GM18858 (cell line): ENCODE measurements around the gene TM7SF2.
"Not testable (repeated sequence)": the region's sequence is repeated elsewhere in the genome, so short reads cannot be mapped to it uniquely, and the experiment has no call there.

Source experiments
- ATAC-seq: cut with Tn5 transposase; IDR thresholded peaks from one replicate; pipeline ENCODE4 v1.9.1; 2021; ENCODE audit not compliant: unreplicated experiment

The TM7SF2 gene

GRCh38 chr11:65113839-65114238, 2.2 kb downstream of the TM7SF2 start:
- ATAC-seq: no peak

GRCh38 chr11:65114538-65115171, 3.0 kb downstream of the TM7SF2 start:
- no peak for ATAC-seq

- no peak for ATAC-seq
Observed at GRCh38 chr11:65115361-65116082, 3.9 kb downstream of the TM7SF2 start.

GRCh38 chr11:65116370-65117205, 4.9 kb downstream of the TM7SF2 start:
- no peak for ATAC-seq

GRCh38 chr11:65117206-65118096, 5.8 kb downstream of the TM7SF2 start, which contains the start of gene ZNHIT2:
ZNHIT2 (minus strand) TSS chr11:65117701; CDS start chr11:65117653, 48 bp downstream.
- peak; percentile 36 for ATAC-seq

GRCh38 chr11:65118097-65118837, 6.6 kb downstream of the TM7SF2 start:
- no peak for ATAC-seq

GRCh38 chr11:65118891-65119669, 7.4 kb downstream of the TM7SF2 start:
- ATAC-seq: not testable (repeated sequence)

GRCh38 chr11:65119670-65119995, 8.0 kb downstream of the TM7SF2 start:
- ATAC-seq: no peak

- ATAC-seq: no peak
Observed at GRCh38 chr11:65120831-65121230, 9.2 kb downstream of the TM7SF2 start.

GRCh38 chr11:65121447-65121864, 9.8 kb downstream of the TM7SF2 start:
- no peak for ATAC-seq

- peak; percentile 58 for ATAC-seq
Observed at GRCh38 chr11:65121865-65122696, 10.4 kb downstream of the TM7SF2 start, which contains the start of the genes FAU and MRPL49. FAU (minus strand) TSS chr11:65122134; CDS start chr11:65121813, 321 bp downstream. MRPL49 (plus strand) TSS chr11:65122321; CDS start chr11:65122347, 26 bp downstream.

GRCh38 chr11:65124480-65125196, 13.0 kb downstream of the TM7SF2 start:
- ATAC-seq: no peak

- ATAC-seq: no peak
Observed at GRCh38 chr11:65125197-65126056, 13.8 kb downstream of the TM7SF2 start.

GRCh38 chr11:65126624-65127274, 15.1 kb downstream of the TM7SF2 start:
- ATAC-seq: no peak

GRCh38 chr11:65127473-65128181, 16.0 kb downstream of the TM7SF2 start:
- ATAC-seq: no peak
